ENCODE measurements around the gene PCNP.
"Not testable (repeated sequence)": the region's sequence is repeated elsewhere in the genome, so short reads cannot be mapped to it uniquely, and the experiment has no call there.

The PCNP gene

GRCh38 chr3:101629219-101629618, 55.2 kb downstream of the PCNP start:
- Histone ChIP-seq H3K4me1 (ENCODE audit: insufficient read depth, low read length) (no peaks in the 10 kb centered on the region), H3K4me3 (ENCODE audit: low read length) (no peak overlapping the region), H2AFZ (ENCODE audit: low read depth, low read length) (no peak overlapping the region), H3K36me3 (ENCODE audit: insufficient read depth, low read length) (no peaks in the 10 kb centered on the region), H3K27me3 (ENCODE audit: insufficient read depth, low read length) (no peaks in the 10 kb centered on the region), H3K9me3 (ENCODE audit: low read length) (peaks cover 3% of the 10 kb centered on the region)

GRCh38 chr3:101631098-101631796, 57.3 kb downstream of the PCNP start:
- Histone ChIP-seq H3K36me3 (ENCODE audit: insufficient read depth, low read length) (no peaks in the 10 kb centered on the region), H2AFZ (ENCODE audit: low read depth, low read length) (no peak overlapping the region), H3K27me3 (ENCODE audit: insufficient read depth, low read length) (no peaks in the 10 kb centered on the region), H3K9me3 (ENCODE audit: low read length) (no peaks in the 10 kb centered on the region), H3K4me3 (ENCODE audit: low read length) (no peak overlapping the region), H3K4me1 (ENCODE audit: insufficient read depth, low read length) (no peaks in the 10 kb centered on the region)

- not testable (repeated sequence) for H2AFZ ChIP-seq (ENCODE audit: low read depth, low read length); H3K4me1 ChIP-seq (ENCODE audit: insufficient read depth, low read length); H3K9me3 ChIP-seq (ENCODE audit: low read length); H3K27me3 ChIP-seq (ENCODE audit: insufficient read depth, low read length); H3K4me3 ChIP-seq (ENCODE audit: low read length); H3K36me3 ChIP-seq (ENCODE audit: insufficient read depth, low read length)
Measured at GRCh38 chr3:101631959-101632358, 58.0 kb downstream of the PCNP start.

- Histone ChIP-seq H3K4me3 (ENCODE audit: low read length) (no peak overlapping the region), H3K36me3 (ENCODE audit: insufficient read depth, low read length) (no peaks in the 10 kb centered on the region), H3K27me3 (ENCODE audit: insufficient read depth, low read length) (no peaks in the 10 kb centered on the region), H3K9me3 (ENCODE audit: low read length) (no peaks in the 10 kb centered on the region), H2AFZ (ENCODE audit: low read depth, low read length) (no peak overlapping the region), H3K4me1 (ENCODE audit: insufficient read depth, low read length) (no peaks in the 10 kb centered on the region)
Measured at GRCh38 chr3:101632586-101632985, 58.6 kb downstream of the PCNP start.

GRCh38 chr3:101633186-101633585, 59.2 kb downstream of the PCNP start:
- Histone ChIP-seq H3K4me1 (ENCODE audit: insufficient read depth, low read length) (no peaks in the 10 kb centered on the region), H3K4me3 (ENCODE audit: low read length) (no peak overlapping the region), H3K27me3 (ENCODE audit: insufficient read depth, low read length) (no peaks in the 10 kb centered on the region), H3K36me3 (ENCODE audit: insufficient read depth, low read length) (no peaks in the 10 kb centered on the region), H3K9me3 (ENCODE audit: low read length) (no peaks in the 10 kb centered on the region), H2AFZ (ENCODE audit: low read depth, low read length) (no peak overlapping the region)

- no peaks in the 10 kb centered on the region for H3K4me1 ChIP-seq (ENCODE audit: insufficient read depth, low read length)
- H3K4me3 ChIP-seq (ENCODE audit: low read length), result no peak overlapping the region
- no peak overlapping the region for H2AFZ ChIP-seq (ENCODE audit: low read depth, low read length)
- no peaks in the 10 kb centered on the region for H3K27me3 ChIP-seq (ENCODE audit: insufficient read depth, low read length)
- no peaks in the 10 kb centered on the region for H3K9me3 ChIP-seq (ENCODE audit: low read length)
- H3K36me3 ChIP-seq (ENCODE audit: insufficient read depth, low read length), result no peaks in the 10 kb centered on the region
Measured at GRCh38 chr3:101634591-101635196, 60.7 kb downstream of the PCNP start.

GRCh38 chr3:101635345-101635744, 61.4 kb downstream of the PCNP start:
- Histone ChIP-seq H3K27me3 (ENCODE audit: insufficient read depth, low read length) (no peaks in the 10 kb centered on the region), H3K4me1 (ENCODE audit: insufficient read depth, low read length) (no peaks in the 10 kb centered on the region), H2AFZ (ENCODE audit: low read depth, low read length) (no peak overlapping the region), H3K4me3 (ENCODE audit: low read length) (no peak overlapping the region), H3K9me3 (ENCODE audit: low read length) (no peaks in the 10 kb centered on the region), H3K36me3 (ENCODE audit: insufficient read depth, low read length) (no peaks in the 10 kb centered on the region)

- no peaks in the 10 kb centered on the region for H3K4me1 ChIP-seq (ENCODE audit: insufficient read depth, low read length)
- H3K9me3 ChIP-seq (ENCODE audit: low read length), result no peaks in the 10 kb centered on the region
- no peaks in the 10 kb centered on the region for H3K36me3 ChIP-seq (ENCODE audit: insufficient read depth, low read length)
Measured at GRCh38 chr3:101635954-101636798, 62.2 kb downstream of the PCNP start.

GRCh38 chr3:101637451-101637850, 63.5 kb downstream of the PCNP start:
- no peak overlapping the region for H3K4me3 ChIP-seq (ENCODE audit: low read length)
- H3K36me3 ChIP-seq (ENCODE audit: insufficient read depth, low read length), result no peaks in the 10 kb centered on the region
- no peaks in the 10 kb centered on the region for H3K9me3 ChIP-seq (ENCODE audit: low read length)
- H2AFZ ChIP-seq (ENCODE audit: low read depth, low read length), result no peak overlapping the region
- no peaks in the 10 kb centered on the region for H3K27me3 ChIP-seq (ENCODE audit: insufficient read depth, low read length)
- H3K4me1 ChIP-seq (ENCODE audit: insufficient read depth, low read length), result no peaks in the 10 kb centered on the region

More at GRCh38 chr3:101635954-101636798, 62.2 kb downstream of the PCNP start:
- no peaks in the 10 kb centered on the region for H3K27me3 ChIP-seq (ENCODE audit: insufficient read depth, low read length)
- no peak overlapping the region for H3K4me3 ChIP-seq (ENCODE audit: low read length)
- no peak overlapping the region for H2AFZ ChIP-seq (ENCODE audit: low read depth, low read length)

- Histone ChIP-seq H2AFZ (ENCODE audit: low read depth, low read length) (no peak overlapping the region), H3K4me1 (ENCODE audit: insufficient read depth, low read length) (no peaks in the 10 kb centered on the region), H3K27me3 (ENCODE audit: insufficient read depth, low read length) (no peaks in the 10 kb centered on the region), H3K36me3 (ENCODE audit: insufficient read depth, low read length) (no peaks in the 10 kb centered on the region), H3K9me3 (ENCODE audit: low read length) (no peaks in the 10 kb centered on the region), H3K4me3 (ENCODE audit: low read length) (no peak overlapping the region)
Measured at GRCh38 chr3:101638261-101638745, 64.3 kb downstream of the PCNP start.

GRCh38 chr3:101639280-101639963, 65.4 kb downstream of the PCNP start:
- H3K27me3 ChIP-seq (ENCODE audit: insufficient read depth, low read length), result no peaks in the 10 kb centered on the region
- no peaks in the 10 kb centered on the region for H3K36me3 ChIP-seq (ENCODE audit: insufficient read depth, low read length)
- no peaks in the 10 kb centered on the region for H3K4me1 ChIP-seq (ENCODE audit: insufficient read depth, low read length)
- H3K9me3 ChIP-seq (ENCODE audit: low read length), result no peaks in the 10 kb centered on the region
- no peak overlapping the region for H3K4me3 ChIP-seq (ENCODE audit: low read length)
- no peak overlapping the region for H2AFZ ChIP-seq (ENCODE audit: low read depth, low read length)

GRCh38 chr3:101640256-101640655, 66.3 kb downstream of the PCNP start:
- Histone ChIP-seq H3K4me3 (ENCODE audit: low read length) (no peak overlapping the region), H3K27me3 (ENCODE audit: insufficient read depth, low read length) (no peaks in the 10 kb centered on the region), H3K9me3 (ENCODE audit: low read length) (no peaks in the 10 kb centered on the region), H2AFZ (ENCODE audit: low read depth, low read length) (no peak overlapping the region), H3K36me3 (ENCODE audit: insufficient read depth, low read length) (no peaks in the 10 kb centered on the region), H3K4me1 (ENCODE audit: insufficient read depth, low read length) (no peaks in the 10 kb centered on the region)

Data from neuron (in vitro differentiated cells).